Endothelial cell of umbilical vein (primary cell): ENCODE results near the gene GNAQ. TPM values are rescaled to one million over a fixed set of nuclear protein-coding genes. Genes with fewer than 3 reads are reported as not detected.

Experiments
- BruUV-seq: library from RNA; stranded (reverse); fragments of 400-500 nt; replicated peaks from 2 replicates; lab custom pipeline; 2021; lab: Mats Ljungman, UMichigan
- CTCF ChIA-PET: fragments of 300-600, 350-600 bp; sonication (Branson Sonifier 250); formaldehyde crosslinking; loops from one replicate; lab custom pipeline; 2021; ENCODE audit warnings: antibody characterized with exemption, inconsistent platforms; lab: Charles Lee
- POLR2A ChIA-PET: fragments of 300-600, 350-600 bp; sonication (Branson Sonifier 250); formaldehyde crosslinking; loops from one replicate; lab custom pipeline; 2021; ENCODE audit warnings: antibody characterized with exemption, inconsistent platforms; lab: Charles Lee
- DNase-seq: peaks from one replicate; pipeline ENCODE4 v3.0.0-alpha.2; 2011; ENCODE audit warnings: low read depth, low spot score
- FAIRE-seq: peaks from 2 replicates; lab custom pipeline; 2011; peaks lifted over from hg19 to GRCh38; lab: Jason Lieb, UNC
- H2AFZ ChIP-seq: 2 replicates; pipeline ENCODE4 v1.6.0; 2012; ENCODE audit warnings: low read depth, low read length, control low read depth, inconsistent platforms
- H3K27ac ChIP-seq: 2 replicates; pipeline ENCODE4 v1.5.1; 2011; ENCODE audit warnings: low read depth, mild to moderate bottlenecking, control low read depth, low read length, moderate library complexity; ENCODE audit not compliant: insufficient read depth
- H3K27me3 ChIP-seq, 2 experiments: 2 replicates each; pipeline versions ENCODE4 v1.6.0 to v1.6.1; 2011; ENCODE audit warnings: low read length in 2 of 2, mixed read lengths in 1 of 2; ENCODE audit not compliant: control insufficient read depth in 2 of 2, insufficient read depth in 2 of 2
- H3K36me3 ChIP-seq, 2 experiments: 2 replicates in 1 of 2; 3 replicates in 1 of 2; pipeline ENCODE4 v1.5.1; 2011; ENCODE audit warnings: low read length in 2 of 2, mild to moderate bottlenecking in 1 of 2, moderate library complexity in 1 of 2; ENCODE audit not compliant: control insufficient read depth in 2 of 2, insufficient read depth in 2 of 2; ENCODE audit errors: extremely low read depth in 1 of 2
- H3K4me1 ChIP-seq: 3 replicates; pipeline ENCODE4 v1.5.1; 2011; ENCODE audit warnings: mild to moderate bottlenecking, low read length; ENCODE audit not compliant: control insufficient read depth, insufficient read depth; ENCODE audit errors: extremely low read depth
- H3K4me2 ChIP-seq: 2 replicates; pipeline ENCODE4 v1.6.1; 2011; ENCODE audit warnings: low read length, control low read depth, mixed read lengths; ENCODE audit not compliant: insufficient read depth
- H3K4me3 ChIP-seq, 3 experiments: fragments of 200-600 bp in 1 of 3; sonication (generic), shearing (Covaris generic) in 1 of 3; replicated peaks in 1 of 3; 2 replicates each; pipeline ENCODE4 v1.5.1; 2011 to 2016; ENCODE audit warnings: control low read depth in 3 of 3, low read length in 3 of 3, mild to moderate bottlenecking in 2 of 3, inconsistent platforms in 1 of 3, low read depth in 1 of 3, moderate library complexity in 1 of 3; ENCODE audit not compliant: insufficient read depth in 1 of 3
- H3K79me2 ChIP-seq: 2 replicates; pipeline ENCODE4 v1.6.0; 2012; ENCODE audit warnings: low read length, inconsistent platforms; ENCODE audit not compliant: control insufficient read depth, insufficient read depth
- H3K9ac ChIP-seq: replicated peaks from 2 replicates; pipeline ENCODE3; 2011; ENCODE audit warnings: low read length, control low read depth; ENCODE audit not compliant: insufficient read depth; ENCODE audit errors: extremely low read depth
- H3K9me1 ChIP-seq: replicated peaks from 3 replicates; pipeline ENCODE4 v1.6.0; 2011; ENCODE audit warnings: mild to moderate bottlenecking, low read length; ENCODE audit not compliant: control insufficient read depth, insufficient read depth; ENCODE audit errors: extremely low read depth
- H3K9me3 ChIP-seq: replicated peaks from 2 replicates; pipeline ENCODE4 v1.5.1; 2012; ENCODE audit warnings: low read length, inconsistent platforms; ENCODE audit not compliant: control insufficient read depth, insufficient read depth
- H4K20me1 ChIP-seq: replicated peaks from 2 replicates; pipeline ENCODE3; 2011; ENCODE audit warnings: mild to moderate bottlenecking, low read length; ENCODE audit not compliant: control insufficient read depth, insufficient read depth; ENCODE audit errors: extremely low read depth
- CTCF ChIP-seq, 2 donors: IDR thresholded peaks; 1 replicate in 1 of 2; 2 replicates in 1 of 2; pipeline ENCODE4 v1.5.1; 2011; ENCODE audit warnings: low read length in 2 of 2, mild to moderate bottlenecking in 2 of 2, moderate library complexity in 2 of 2, control low read depth in 1 of 2, inconsistent platforms in 1 of 2, low read depth in 1 of 2; ENCODE audit not compliant: insufficient read depth in 1 of 2; ENCODE audit errors: extremely low read depth in 1 of 2
- FOS ChIP-seq: IDR thresholded peaks from 2 replicates; pipeline ENCODE4 v1.6.1; 2011; ENCODE audit warnings: mild to moderate bottlenecking, low read length, moderate library complexity, borderline replicate concordance; ENCODE audit not compliant: insufficient read depth
- JUN ChIP-seq: IDR thresholded peaks from 2 replicates; pipeline ENCODE4 v1.6.1; 2011; ENCODE audit warnings: borderline replicate concordance, low read depth; ENCODE audit not compliant: insufficient read length, insufficient read depth
- MAX ChIP-seq: IDR thresholded peaks from 2 replicates; pipeline ENCODE4 v1.6.1; 2011; ENCODE audit not compliant: insufficient read depth, insufficient read length
- POLR2A ChIP-seq: IDR thresholded peaks from 2 replicates; pipeline ENCODE4 v1.6.1; 2012; ENCODE audit warnings: low read depth, mild to moderate bottlenecking, control low read depth, low read length
- POLR2AphosphoS5 ChIP-seq: IDR thresholded peaks from 2 replicates; pipeline ENCODE4 v1.6.1; 2012; ENCODE audit warnings: low read depth, mild to moderate bottlenecking, control low read depth, low read length, moderate library complexity; ENCODE audit not compliant: insufficient read depth
- dilution Hi-C: fragments of 300-500 bp; cut with MboI; formaldehyde crosslinking; loops from one replicate; pipeline ENCODE4 v1.15.0; 2019; ENCODE audit warnings: low sequenced_read_pairs; ENCODE audit not compliant: extremely low pct_ligation_motif_present
- intact Hi-C: fragments of 100-400 bp; cut with micrococcal nuclease; formaldehyde crosslinking; loops from one replicate; pipeline ENCODE4 v1.10.0; 2022
- polyA plus RNA-seq, 4 experiments: library from polyadenylated mRNA; depleted of rRNA in 3 of 4; stranded (reverse) in 3 of 4; unstranded in 1 of 4; fragments of >200 nt; gene quantifications; 2 replicates each; pipeline versions ENCODE4 v1.2.1 to v1.2.3, GENCODE V29; 2011 to 2012; ENCODE audit warnings: missing spikeins in 1 of 4
- total RNA-seq: library from RNA; stranded (reverse); gene quantifications from 2 replicates; pipeline ENCODE4 v1.2.3, GENCODE V29; 2021

Gene GNAQ
- total and polyA plus RNA-seq, 2 donors (not counting 3 experiments of a cell fraction or from before 2014, with no cell fraction given), result 26.1 to 67.3 TPM

- no peak overlapping the region for H3K9ac ChIP-seq
- TF ChIP-seq CTCF (IDR thresholded peaks at IDR 0.05; ENCODE audit: extremely low read depth in 1 of 2, insufficient read depth in 1 of 2, low read depth in 1 of 2, low read length in 2 of 2) (no peak), JUN (no peak), MAX (no peak), POLR2A (no peak), POLR2AphosphoS5 (no peak), FOS (no peak)
- H4K20me1 ChIP-seq, result no peaks in the 10 kb centered on the region
- DNase-seq (no peak), FAIRE-seq (no peak)
- H2AFZ ChIP-seq, result no peak overlapping the region
- no peak overlapping the region for H3K27ac ChIP-seq
- intact Hi-C loops, result no loop called here
- no peaks in the 10 kb centered on the region for H3K9me3 ChIP-seq
- H3K4me1 ChIP-seq, result no peaks in the 10 kb centered on the region
- H3K79me2 ChIP-seq, result no peaks in the 10 kb centered on the region
- CTCF ChIA-PET, result interaction anchor here (0.9 kb wide), 1 partner anchor 87 kb away, joined by 3 read pairs; no protein-coding TSS in a partner anchor
- BruUV-seq, result no TSS peak
- H3K36me3 ChIP-seq, result no peaks in the 10 kb centered on the region
- H3K27me3 ChIP-seq, result no peaks in the 10 kb centered on the region
- dilution Hi-C loops, result no loop called here
- no peaks in the 10 kb centered on the region for H3K9me1 ChIP-seq
- no peak overlapping the region for H3K4me2 ChIP-seq
- H3K4me3 ChIP-seq, result no peak overlapping the region
- POLR2A ChIA-PET, result no interaction called here
Observed at GRCh38 chr9:78064075-78064474, 32.5 kb upstream of the GNAQ start.
